Progenitor cell of endocrine pancreas (in vitro differentiated cells): ENCODE measurements around the gene CLDN14. TPM values are rescaled to one million over a fixed set of nuclear protein-coding genes. Genes with fewer than 3 reads are reported as not detected.

Experiments
- DNase-seq: peaks from one replicate; pipeline ENCODE4 v3.0.0; 2021; ENCODE audit warnings: low spot score; ENCODE audit not compliant: unreplicated experiment
- H3K27ac Mint-ChIP-seq: 2 replicates; pipeline ENCODE4 v1.8.0; 2021; ENCODE audit warnings: mild to moderate bottlenecking, moderate library complexity, mixed read lengths
- H3K27me3 Mint-ChIP-seq: 2 replicates; pipeline ENCODE4 v1.8.0; 2021; ENCODE audit warnings: mixed read lengths
- H3K36me3 Mint-ChIP-seq: 2 replicates; pipeline ENCODE4 v1.8.0; 2022; ENCODE audit warnings: mixed read lengths; ENCODE audit not compliant: insufficient read depth
- H3K4me1 Mint-ChIP-seq: 2 replicates; pipeline ENCODE4 v1.8.0; 2021; ENCODE audit warnings: low read depth, mixed read lengths
- H3K4me3 Mint-ChIP-seq: 2 replicates; pipeline ENCODE4 v1.8.0; 2021; ENCODE audit warnings: low read depth, mild to moderate bottlenecking, moderate library complexity, mixed read lengths
- H3K9me3 Mint-ChIP-seq: 2 replicates; pipeline ENCODE4 v1.8.0; 2021; ENCODE audit warnings: low read depth, mixed read lengths
- total RNA-seq: library from RNA; stranded (reverse); gene quantifications from 2 replicates; pipeline ENCODE4 v1.2.1, GENCODE V29; 2021
- TF ChIP-seq, protein P1 (sequence below): fragments of 200-600 bp; sonication (generic); IDR thresholded peaks from one replicate; pipeline ENCODE4 v1.5.0; 2021; ENCODE audit warnings: antibody characterized with exemption, mild to moderate bottlenecking; ENCODE audit not compliant: unreplicated experiment

The CLDN14 gene
- total RNA-seq, 1 donor from 2014 or later = not detected

DNA sequence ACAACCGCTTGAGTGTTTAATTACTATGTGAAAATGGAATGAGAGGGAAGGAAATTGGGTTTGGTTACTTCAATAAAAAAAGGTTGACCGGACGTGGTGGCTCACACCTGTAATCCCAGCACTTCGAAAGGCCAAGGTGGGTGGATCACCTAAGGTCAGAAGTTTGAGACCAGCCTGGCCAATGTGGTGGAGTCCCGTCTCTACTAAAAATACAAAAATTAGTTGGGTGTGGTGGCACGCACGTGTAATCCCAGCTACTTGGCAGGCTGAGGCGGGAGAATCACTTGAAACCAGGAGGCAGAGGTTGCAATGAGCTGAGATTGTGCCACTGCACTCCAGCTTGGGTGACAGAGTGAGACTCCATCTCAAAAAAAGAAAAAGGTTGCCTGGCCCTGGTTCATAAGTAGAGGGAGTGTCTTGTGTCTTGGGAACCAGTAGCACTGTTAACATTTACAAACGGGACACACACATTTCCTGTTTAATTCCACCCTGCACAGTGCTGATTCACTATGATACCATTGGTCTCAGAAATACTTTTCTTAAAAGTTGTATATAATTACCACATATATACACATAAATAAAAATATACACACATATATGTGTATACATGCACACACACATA is 27.6 kb upstream of the CLDN14 start:
- no peak overlapping the region for H3K27ac Mint-ChIP-seq
- peaks cover 23% of the 10 kb centered on the region for H3K27me3 Mint-ChIP-seq
- peaks cover 4% of the 10 kb centered on the region for H3K9me3 Mint-ChIP-seq
- peaks cover 2% of the 10 kb centered on the region for H3K4me1 Mint-ChIP-seq
- no peaks in the 10 kb centered on the region for H3K36me3 Mint-ChIP-seq
- no peak for DNase-seq
- TF ChIP-seq, protein P1, sequence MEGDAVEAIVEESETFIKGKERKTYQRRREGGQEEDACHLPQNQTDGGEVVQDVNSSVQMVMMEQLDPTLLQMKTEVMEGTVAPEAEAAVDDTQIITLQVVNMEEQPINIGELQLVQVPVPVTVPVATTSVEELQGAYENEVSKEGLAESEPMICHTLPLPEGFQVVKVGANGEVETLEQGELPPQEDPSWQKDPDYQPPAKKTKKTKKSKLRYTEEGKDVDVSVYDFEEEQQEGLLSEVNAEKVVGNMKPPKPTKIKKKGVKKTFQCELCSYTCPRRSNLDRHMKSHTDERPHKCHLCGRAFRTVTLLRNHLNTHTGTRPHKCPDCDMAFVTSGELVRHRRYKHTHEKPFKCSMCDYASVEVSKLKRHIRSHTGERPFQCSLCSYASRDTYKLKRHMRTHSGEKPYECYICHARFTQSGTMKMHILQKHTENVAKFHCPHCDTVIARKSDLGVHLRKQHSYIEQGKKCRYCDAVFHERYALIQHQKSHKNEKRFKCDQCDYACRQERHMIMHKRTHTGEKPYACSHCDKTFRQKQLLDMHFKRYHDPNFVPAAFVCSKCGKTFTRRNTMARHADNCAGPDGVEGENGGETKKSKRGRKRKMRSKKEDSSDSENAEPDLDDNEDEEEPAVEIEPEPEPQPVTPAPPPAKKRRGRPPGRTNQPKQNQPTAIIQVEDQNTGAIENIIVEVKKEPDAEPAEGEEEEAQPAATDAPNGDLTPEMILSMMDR = no peak
- H3K4me3 Mint-ChIP-seq = no peak overlapping the region

DNA sequence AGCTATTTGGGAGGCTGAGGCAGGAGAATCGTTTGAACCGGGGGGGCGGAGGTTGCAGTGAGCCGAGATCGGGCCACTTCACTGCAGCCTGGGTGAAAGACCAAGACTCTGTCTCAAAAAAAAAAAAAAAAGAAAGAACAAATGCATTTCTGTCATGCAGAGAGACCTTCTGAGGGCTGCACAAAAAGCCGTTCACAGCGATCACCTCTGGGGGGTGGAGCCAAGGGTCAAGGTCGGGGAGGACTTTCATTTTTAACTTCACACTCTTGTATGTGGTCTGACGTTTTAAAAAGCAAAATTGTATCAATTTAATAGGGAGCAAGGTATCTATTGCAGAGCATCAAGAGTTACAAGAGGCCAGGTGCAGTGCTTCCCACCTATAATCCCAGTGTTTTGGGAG is 26.6 kb upstream of the CLDN14 start:
- DNase-seq = no peak
- Mint-ChIP-seq H3K9me3 (peaks cover 4% of the 10 kb centered on the region), H3K4me3 (no peak overlapping the region), H3K4me1 (peaks cover 3% of the 10 kb centered on the region), H3K27ac (no peak overlapping the region), H3K36me3 (no peaks in the 10 kb centered on the region), H3K27me3 (peaks cover 18% of the 10 kb centered on the region)
- TF ChIP-seq, protein P1 = no peak

DNA sequence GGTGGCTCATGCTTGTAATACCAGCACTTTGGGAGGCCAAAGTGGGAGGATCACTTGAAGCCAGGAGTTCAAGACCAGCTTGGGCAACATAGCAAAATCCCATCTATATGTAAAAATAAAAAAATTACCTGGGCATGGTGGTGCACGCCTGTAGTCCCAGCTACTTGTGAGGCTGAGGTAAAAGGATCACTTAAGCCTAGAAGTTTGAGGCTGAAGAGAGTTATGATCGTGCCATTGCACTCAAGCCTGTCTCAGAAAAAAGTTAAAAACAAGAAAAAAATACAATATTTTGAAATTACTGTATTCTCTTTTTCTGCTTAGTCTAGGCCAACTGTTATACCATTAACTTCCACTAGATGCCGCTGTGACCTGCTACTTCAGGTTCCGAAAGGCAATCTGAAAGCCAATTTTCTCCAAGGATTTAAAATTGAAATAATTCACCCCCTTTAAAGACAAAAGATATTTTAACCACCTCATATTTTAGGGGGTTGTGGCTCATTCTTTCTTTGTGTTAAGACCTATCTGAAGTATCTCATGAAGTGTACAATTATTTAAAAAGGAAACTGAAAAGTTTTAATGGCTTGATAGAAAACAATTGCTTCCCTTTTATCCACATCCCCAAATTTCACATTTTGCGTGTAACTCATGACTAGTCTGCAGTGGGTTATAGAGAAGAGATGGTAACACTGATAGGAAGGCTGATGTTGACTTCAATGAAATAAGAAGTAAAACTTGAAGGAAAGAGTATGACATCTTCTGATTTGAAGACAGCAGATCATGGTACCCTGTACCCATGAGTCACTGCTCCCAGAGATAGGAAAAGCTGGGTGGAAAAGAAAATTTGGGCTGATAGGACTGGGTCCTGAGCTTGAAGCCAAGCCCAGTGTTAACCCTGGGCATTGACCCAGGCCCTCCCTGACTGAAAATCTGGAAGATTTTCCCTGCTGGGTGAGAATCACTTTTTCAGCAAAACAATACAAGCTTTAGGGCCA is 24.4 kb upstream of the CLDN14 start:
- peaks cover 23% of the 10 kb centered on the region for H3K27me3 Mint-ChIP-seq
- DNase-seq = no peak
- peaks cover 6% of the 10 kb centered on the region for H3K4me1 Mint-ChIP-seq
- TF ChIP-seq, protein P1 = peak; percentile 96
- H3K27ac Mint-ChIP-seq = no peak overlapping the region
- no peak overlapping the region for H3K4me3 Mint-ChIP-seq
- no peaks in the 10 kb centered on the region for H3K36me3 Mint-ChIP-seq
- peaks cover 4% of the 10 kb centered on the region for H3K9me3 Mint-ChIP-seq

DNA sequence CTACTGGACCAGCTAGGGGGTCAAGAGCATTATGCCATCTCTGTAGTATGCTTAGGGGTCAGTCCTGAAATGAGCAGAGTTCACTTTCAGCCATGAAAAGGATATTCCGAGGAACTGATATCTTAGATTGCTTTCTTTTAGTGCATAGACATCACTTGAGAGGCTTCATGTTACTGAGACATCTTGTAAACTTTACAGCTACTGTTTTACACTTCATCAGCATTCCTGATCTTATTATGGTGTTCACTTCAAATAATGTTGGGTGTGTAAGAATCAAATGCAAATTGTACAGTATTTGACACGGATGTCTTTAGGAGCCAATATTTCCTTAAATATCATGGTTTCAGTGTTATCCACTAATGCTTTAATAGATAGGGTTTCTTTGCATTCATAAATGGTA is 22.4 kb upstream of the CLDN14 start:
- Mint-ChIP-seq H3K27me3 (peaks cover 31% of the 10 kb centered on the region), H3K27ac (no peak overlapping the region)
- no peak for DNase-seq

DNA sequence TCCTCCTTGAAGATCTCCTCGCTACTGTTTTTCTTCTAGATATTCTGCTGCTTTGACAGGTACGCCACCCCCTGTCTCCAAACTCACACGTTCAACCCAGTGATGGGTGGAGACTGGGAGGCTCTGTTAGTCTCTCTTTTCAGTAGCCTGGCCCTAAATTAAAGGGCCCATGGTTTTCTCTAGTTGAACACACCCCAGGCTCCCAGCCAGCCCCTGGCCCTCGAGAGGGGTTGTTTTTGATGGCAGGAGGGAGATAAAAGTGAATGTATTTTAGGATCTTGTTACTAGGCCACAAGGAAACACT is 21.6 kb upstream of the CLDN14 start:
- no peak for DNase-seq
- H3K27me3 Mint-ChIP-seq = peaks cover 31% of the 10 kb centered on the region
- no peaks in the 10 kb centered on the region for H3K36me3 Mint-ChIP-seq
- H3K4me3 Mint-ChIP-seq = no peak overlapping the region
- H3K27ac Mint-ChIP-seq = no peak overlapping the region
- TF ChIP-seq, protein P1 = no peak
- no peaks in the 10 kb centered on the region for H3K9me3 Mint-ChIP-seq
- H3K4me1 Mint-ChIP-seq = peaks cover 8% of the 10 kb centered on the region

More for the DNA sequence above, 22.4 kb upstream of the CLDN14 start:
- Mint-ChIP-seq H3K4me3 (no peak overlapping the region), H3K36me3 (no peaks in the 10 kb centered on the region), H3K9me3 (no peaks in the 10 kb centered on the region), H3K4me1 (peaks cover 8% of the 10 kb centered on the region)
- TF ChIP-seq, protein P1 = no peak
